Sciatic nerve (tissue), 2 donors: Measurements from ENCODE around the gene PET100. TPM values are rescaled to one million over a fixed set of nuclear protein-coding genes. Genes with fewer than 3 reads are reported as not detected.

Experiments
- ATAC-seq: fragments of 200-7000 bp; cut with Tn5 transposase; one replicate; pipeline ENCODE4 v1.9.1; 2020; ENCODE audit warnings: mild to moderate bottlenecking, moderate library complexity
- DNase-seq: peaks from one replicate; pipeline ENCODE4 v3.0.0-alpha.2; 2020; ENCODE audit warnings: low spot score
- intact Hi-C: fragments of 100-400 bp; cut with DNase I; formaldehyde crosslinking; loops from one replicate; pipeline ENCODE4 v1.14.2; 2022
- microRNA-seq: library from miRNA; unstranded; fragments of <30 nt; microRNA quantifications from one replicate; pipeline ENCODE4 v1.2.0, GENCODE V29; 2020
- total RNA-seq: library from RNA; stranded (reverse); fragmentation: NEBNext Ultra II Directional; extraction: Animal tissue kit (Norgen Biotek cat#: 25700); gene quantifications from one replicate; pipeline ENCODE4 v1.2.1, GENCODE V29; 2021
- donor health status: DM: no; HTN: no; CAD: no.
- donor health status: DM: no; HTN: no; CAD: no.

Gene PET100
- total RNA-seq, 1 donor from 2014 or later = 95.1 TPM

DNA sequence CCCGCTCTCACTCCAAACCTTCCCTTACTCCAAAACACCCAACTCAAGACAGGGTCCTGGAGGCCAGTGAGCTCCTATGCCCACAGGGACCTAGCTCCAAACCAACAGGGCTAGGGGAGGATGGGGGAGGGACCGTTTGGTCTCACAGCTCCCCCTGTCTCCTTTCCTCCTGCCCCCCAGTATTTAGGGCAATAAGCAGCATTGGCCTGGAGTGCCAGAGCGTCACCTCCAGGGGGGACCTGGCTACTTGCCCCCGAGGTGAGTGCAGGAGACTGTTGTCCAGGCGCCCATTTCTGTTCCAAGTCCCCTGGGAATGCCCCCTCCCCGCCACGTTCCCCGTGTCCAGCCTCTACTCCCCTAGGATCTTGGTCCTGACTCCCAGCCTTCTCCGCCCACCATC is 40.0 kb downstream of the PET100 start:
- no peak for DNase-seq
- no peak for ATAC-seq
- intact Hi-C loops = no loop called here

- intact Hi-C loops = no loop called here
- no peak for DNase-seq
- ATAC-seq = no peak
Observed at GRCh38 chr19:7670150-7670783, 40.7 kb downstream of the PET100 start.

DNA sequence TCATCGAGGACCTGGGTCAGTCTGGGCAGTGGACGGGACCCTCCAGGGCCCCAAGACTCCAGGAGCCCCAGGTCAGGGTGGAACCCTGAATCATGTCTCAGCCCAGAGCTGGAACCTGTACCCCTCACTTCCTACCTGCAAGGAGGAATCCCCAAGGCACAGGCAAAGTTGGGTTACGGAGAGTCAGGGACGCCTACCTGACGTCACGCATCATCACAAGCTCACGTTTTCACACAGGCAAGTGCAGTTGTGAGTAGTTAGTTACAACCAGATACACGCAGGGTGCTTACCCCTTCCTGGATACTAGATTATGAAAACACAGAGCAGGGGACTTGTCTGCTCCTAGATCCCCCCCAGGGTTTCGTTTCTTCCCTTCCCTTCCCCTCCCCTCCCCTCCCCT is 41.2 kb downstream of the PET100 start:
- DNase-seq (no peak), ATAC-seq (no peak)
- intact Hi-C loops = no loop called here

GRCh38 chr19:7672522-7672921 is 42.9 kb downstream of the PET100 start:
- ATAC-seq (no peak), DNase-seq (no peak)
- intact Hi-C loops = no loop called here

DNA sequence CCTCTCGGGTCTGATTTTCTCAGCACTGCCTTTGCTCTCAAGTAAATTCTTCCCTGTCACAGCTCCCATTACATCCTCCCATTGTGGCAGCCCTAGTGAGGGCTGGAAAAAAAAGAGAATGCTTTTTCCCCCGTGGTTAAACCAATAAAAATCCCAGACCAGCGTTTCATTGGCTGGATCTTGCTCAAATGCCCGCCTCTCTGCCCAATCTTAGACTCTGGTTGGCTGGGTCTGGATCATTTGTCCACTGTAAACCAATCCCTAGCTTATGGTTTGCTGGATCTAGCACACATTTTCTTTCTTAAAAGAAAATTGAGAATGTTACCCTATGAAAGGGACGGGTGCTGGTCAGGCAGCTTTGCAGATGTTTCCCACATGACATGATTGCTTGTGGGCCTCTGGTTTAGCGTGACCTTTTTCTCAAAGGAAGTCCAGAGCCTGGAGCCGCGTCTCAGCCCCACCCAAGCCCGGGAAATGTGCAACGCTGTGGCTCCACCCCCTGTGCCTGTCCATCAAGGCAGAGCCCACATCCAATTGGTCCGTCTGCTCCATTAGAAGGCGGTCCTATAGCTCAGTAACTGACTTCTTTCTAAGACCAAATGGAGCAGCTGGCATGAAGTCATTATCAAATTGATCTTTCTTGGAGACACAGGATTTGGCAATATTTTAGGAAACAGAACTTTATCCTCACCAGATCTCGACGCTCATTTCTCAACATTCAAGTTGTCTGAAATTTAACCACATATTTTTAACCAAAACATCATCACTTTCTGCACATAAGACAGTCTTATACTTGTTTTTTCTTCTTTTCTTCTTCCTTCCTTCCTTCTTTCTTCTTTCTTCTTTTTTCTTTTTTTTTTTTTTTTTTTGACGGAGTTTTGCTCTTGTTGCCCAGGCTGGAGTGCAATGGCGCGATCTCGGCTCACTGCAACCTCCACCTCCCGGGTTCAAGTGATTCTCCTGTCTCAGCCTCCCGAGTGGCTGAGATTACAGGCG is 44.7 kb downstream of the PET100 start:
- DNase-seq (peak; percentile 71), ATAC-seq (peak; percentile 78)
- intact Hi-C loops = no loop called here

DNA sequence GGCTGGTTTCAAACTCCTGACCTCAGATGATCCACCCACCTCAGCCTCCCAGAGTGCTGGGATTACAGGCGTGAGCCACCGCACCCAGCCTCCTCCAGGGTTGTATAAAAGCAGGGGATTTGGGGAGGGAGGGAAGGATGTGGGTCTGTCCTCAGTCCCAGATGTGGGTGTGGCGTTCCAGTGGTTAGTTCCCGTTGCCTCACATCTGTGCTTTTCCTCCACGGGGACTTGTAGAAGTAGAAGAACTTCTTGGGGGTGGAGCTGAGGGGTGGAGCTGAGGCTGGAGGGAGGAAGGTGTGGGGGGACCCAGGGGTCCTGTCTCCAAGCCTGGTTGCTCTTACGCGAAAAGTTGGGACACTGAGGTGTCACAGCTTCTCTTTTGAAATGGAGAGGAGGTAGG is 46.8 kb downstream of the PET100 start:
- ATAC-seq = no peak
- DNase-seq = no peak
- intact Hi-C loops = no loop called here

DNA sequence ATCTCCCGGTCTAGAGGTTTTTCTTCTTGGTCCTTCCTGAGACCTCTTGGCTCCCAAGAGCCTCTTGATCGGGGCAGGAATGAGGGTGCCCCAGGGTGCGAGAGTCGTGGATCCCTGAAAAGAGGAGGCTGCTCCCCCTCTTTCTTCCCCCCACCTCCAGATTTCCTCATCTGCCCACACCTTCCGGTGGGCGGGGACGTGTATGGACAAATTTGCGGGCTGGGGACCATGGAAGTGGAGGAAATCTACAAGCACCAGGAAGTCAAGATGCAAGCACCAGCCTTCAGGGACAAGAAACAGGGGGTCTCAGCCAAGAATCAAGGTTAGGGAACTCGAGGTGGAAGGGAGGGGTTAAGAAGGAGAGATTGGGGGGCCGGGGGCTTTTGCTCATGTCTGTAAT is 47.3 kb downstream of the PET100 start, which contains the start of gene MCEMP1:
MCEMP1 (plus strand) TSS at position 237 of the 400 bp plus-strand sequence; CDS start at position 268, 31 bp downstream.
- intact Hi-C loops = no loop called here
- ATAC-seq (no peak), DNase-seq (no peak)

DNA sequence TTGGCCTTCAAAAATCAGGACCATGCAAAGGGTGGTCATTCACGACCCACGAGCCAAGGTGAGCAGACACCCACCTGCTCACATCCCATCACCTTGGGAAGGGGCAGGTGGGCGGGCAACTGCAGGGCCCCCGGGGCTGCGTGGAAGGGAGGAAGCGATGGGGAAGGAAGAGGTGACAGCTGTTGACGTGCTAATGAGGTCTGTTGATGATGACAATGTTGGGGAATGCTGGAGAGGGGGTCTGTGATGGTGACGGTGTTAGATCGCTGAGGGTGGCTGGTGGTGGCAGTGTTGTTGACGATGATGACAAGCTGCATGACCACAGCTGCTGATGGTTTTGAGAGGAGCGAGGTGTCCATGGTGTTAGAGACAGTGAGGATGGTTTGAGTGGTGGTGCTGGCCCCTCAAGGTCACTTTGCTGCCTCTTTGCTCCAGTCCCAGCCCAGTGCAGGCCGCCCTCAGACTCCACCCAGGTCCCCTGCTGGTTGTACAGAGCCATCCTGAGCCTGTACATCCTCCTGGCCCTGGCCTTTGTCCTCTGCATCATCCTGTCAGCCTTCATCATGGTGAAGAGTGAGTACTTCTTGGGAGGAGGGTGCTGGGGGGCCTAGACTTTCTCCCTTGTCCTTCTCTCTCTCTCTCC is 48.2 kb downstream of the PET100 start:
- ATAC-seq = no peak
- no peak for DNase-seq
- intact Hi-C loops = no loop called here

DNA sequence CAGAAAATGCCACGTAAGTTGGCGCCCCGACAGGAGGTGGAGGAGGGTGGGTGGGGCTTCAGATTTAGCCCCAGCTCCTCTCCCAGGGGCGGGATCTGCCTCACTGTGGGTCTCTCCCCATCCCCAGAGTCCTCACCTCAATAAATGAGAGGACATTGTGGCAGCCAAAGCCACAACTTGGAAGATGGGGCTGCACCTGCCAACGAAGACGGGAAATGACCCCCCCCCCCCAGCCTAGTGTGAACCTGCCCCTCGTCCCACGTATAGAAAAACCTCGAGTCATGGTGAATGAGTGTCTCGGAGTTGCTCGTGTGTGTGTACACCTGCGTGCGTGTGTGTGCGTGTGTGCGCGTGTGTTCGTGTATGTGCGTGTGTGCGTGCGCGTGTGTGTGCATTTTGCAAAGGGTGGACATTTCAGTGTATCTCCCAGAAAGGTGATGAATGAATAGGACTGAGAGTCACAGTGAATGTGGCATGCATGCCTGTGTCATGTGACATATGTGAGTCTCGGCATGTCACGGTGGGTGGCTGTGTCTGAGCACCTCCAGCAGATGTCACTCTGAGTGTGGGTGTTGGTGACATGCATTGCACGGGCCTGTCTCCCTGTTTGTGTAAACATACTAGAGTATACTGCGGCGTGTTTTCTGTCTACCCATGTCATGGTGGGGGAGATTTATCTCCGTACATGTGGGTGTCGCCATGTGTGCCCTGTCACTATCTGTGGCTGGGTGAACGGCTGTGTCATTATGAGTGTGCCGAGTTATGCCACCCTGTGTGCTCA is 49.6 kb downstream of the PET100 start:
- no peak for DNase-seq
- no peak for ATAC-seq
- intact Hi-C loops = no loop called here

- intact Hi-C loops = no loop called here
- DNase-seq (no peak), ATAC-seq (no peak)
Observed at GRCh38 chr19:7679771-7680605, 50.4 kb downstream of the PET100 start.

- intact Hi-C loops = no loop called here
- DNase-seq (peak; percentile 90), ATAC-seq (peak; percentile 85)
Observed at GRCh38 chr19:7680606-7681339, 51.2 kb downstream of the PET100 start, which contains the start of gene TRAPPC5. Gene TRAPPC5 (plus strand): TSS chr19:7680833. CDS start chr19:7682254, 1,421 bp downstream.

Small RNAs within 50 kb of the gene (microRNA-seq; reads per million reads assigned to microRNA genes)
- gene MIR6792 = not detected

Other genes with a start within 250 kb of the PET100 start
- 4.7 TPM for gene PEX11G, start 140.8 kb upstream of the PET100 start, total RNA-seq
- 47.6 TPM for gene ZNF358, start 113.7 kb upstream of the PET100 start, total RNA-seq
- 35.3 TPM for gene MCOLN1, start 107.2 kb upstream of the PET100 start, total RNA-seq
- gene PNPLA6, start 94.1 kb upstream of the PET100 start, total RNA-seq = 133 TPM
- not detected for gene CAMSAP3, start 33.9 kb upstream of the PET100 start, total RNA-seq
- gene XAB2, start 248 bp upstream of the PET100 start, total RNA-seq = 34.0 TPM
- gene PCP2, start 3.9 kb downstream of the PET100 start, total RNA-seq = not detected
- 30.1 TPM for gene STXBP2, start 7.3 kb downstream of the PET100 start, total RNA-seq
- 1.1 TPM for gene RETN, start 39.3 kb downstream of the PET100 start, total RNA-seq
- 2.6 TPM for gene MCEMP1, start 47.3 kb downstream of the PET100 start, total RNA-seq
- gene TRAPPC5, start 51.0 kb downstream of the PET100 start, total RNA-seq = 58.0 TPM
- 3.7 TPM for gene FCER2, start 72.3 kb downstream of the PET100 start, total RNA-seq
- gene CLEC4G, start 102.3 kb downstream of the PET100 start, total RNA-seq = 2.8 TPM
- 20.1 TPM for gene CD209, start 117.7 kb downstream of the PET100 start, total RNA-seq
- not detected for gene CLEC4M, start 133.4 kb downstream of the PET100 start, total RNA-seq
- gene EVI5L, start 200.4 kb downstream of the PET100 start, total RNA-seq = 14.2 TPM
- gene PRR36, start 244.6 kb downstream of the PET100 start, total RNA-seq = 0.09 TPM